Tibial artery (tissue), 4 donors: ENCODE measurements around the gene EXOG.
"Not testable (repeated sequence)": the region's sequence is repeated elsewhere in the genome, so short reads cannot be mapped to it uniquely, and the experiment has no call there.

ENCODE experiments used
- DNase-seq, 2 donors: peaks; one replicate each; pipeline ENCODE4 v3.0.0-alpha.2; 2019
- H3K27ac ChIP-seq, 2 donors: fragments of 200-600 bp; sonication (generic) in 1 of 2; 1 replicate in 1 of 2; 2 replicates in 1 of 2; pipeline ENCODE4 v1.5.1; 2018 to 2019; ENCODE audit warnings: mild to moderate bottlenecking in 1 of 2
- H3K27me3 ChIP-seq, 2 donors: fragments of 200-600 bp; sonication (generic) in 1 of 2; one replicate each; pipeline versions ENCODE4 v1.5.1 to v1.6.0; 2016 to 2019
- H3K36me3 ChIP-seq, 3 donors: fragments of 200-600 bp; sonication (generic) in 2 of 3; one replicate each; pipeline ENCODE4 v1.5.1; 2016 to 2019; ENCODE audit warnings: mild to moderate bottlenecking in 2 of 3
- H3K4me1 ChIP-seq, 4 donors: fragments of 200-600 bp; sonication (generic) in 2 of 4; 1 replicate in 3 of 4; 2 replicates in 1 of 4; pipeline ENCODE4 v1.5.1; 2016 to 2019
- H3K4me3 ChIP-seq, 2 donors: fragments of 200-600 bp; sonication (generic) in 1 of 2; 1 replicate in 1 of 2; 2 replicates in 1 of 2; pipeline ENCODE4 v1.5.1; 2018 to 2019; ENCODE audit warnings: mild to moderate bottlenecking in 2 of 2
- H3K9me3 ChIP-seq, 3 donors: fragments of 200-600 bp; sonication (generic) in 1 of 3; one replicate each; pipeline ENCODE4 v1.5.1; 2016 to 2019
- intact Hi-C: fragments of 100-400 bp; cut with DNase I; formaldehyde crosslinking; loops from one replicate; pipeline ENCODE4 v1.15.0; 2023; ENCODE audit warnings: low total_unique reads
- TF ChIP-seq, protein P1 (sequence below), 2 experiments: fragments of 200-600 bp in 1 of 2; fragments of 450-650 bp in 1 of 2; IDR thresholded peaks; one replicate each; pipeline ENCODE4 v1.5.1; 2017 to 2019; ENCODE audit warnings: antibody characterized with exemption in 2 of 2, mild to moderate bottlenecking in 1 of 2, moderate library complexity in 1 of 2

Gene EXOG

DNA sequence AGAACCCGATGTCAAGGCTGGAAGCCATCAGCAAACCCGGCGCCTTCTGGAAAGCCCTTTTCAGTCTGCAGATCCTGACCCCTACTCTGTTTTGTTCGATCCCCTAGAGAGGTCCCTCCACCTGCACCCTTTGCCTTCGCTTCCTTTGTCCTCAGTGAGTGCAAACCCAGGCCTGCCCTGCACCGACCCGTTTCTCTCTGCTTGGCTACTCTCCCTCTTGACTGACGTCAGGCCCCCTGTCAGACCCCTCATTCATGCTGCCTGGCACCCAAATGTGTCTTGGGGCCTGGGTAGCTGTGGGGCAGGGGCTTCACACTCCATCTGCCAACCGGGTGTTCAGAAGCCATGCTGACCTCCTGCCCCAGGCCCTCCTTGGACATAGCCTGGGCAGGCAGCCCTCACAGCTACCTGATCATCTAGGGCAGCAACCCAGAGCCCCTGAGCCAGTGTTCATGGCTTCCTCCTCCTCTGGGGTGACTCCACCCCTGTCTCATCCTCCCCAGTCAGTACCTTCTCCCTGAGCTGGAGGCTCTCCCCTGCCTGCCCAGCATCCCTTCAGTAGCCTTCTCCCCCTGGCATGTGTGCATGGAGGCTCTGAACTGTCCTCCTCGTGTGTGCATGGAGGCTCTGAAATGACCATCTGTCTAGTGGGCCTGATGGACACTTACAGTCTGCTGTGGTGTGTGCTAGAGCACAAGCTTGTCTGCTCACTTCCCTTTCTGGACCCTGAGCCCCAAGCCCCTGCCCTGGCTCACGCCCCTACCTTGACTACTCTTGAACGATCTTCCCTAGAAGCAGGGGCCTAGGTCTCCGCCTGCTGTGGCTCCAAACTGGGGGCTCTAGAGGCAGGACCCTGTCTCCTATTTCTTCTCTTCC is 69.4 kb downstream of the EXOG start:
- no peak overlapping the region for H3K27ac ChIP-seq
- no peaks in the 10 kb centered on the region for H3K4me1 ChIP-seq
- intact Hi-C loops = no loop called here
- H3K9me3 ChIP-seq = no peaks in the 10 kb centered on the region
- TF ChIP-seq, protein P1, sequence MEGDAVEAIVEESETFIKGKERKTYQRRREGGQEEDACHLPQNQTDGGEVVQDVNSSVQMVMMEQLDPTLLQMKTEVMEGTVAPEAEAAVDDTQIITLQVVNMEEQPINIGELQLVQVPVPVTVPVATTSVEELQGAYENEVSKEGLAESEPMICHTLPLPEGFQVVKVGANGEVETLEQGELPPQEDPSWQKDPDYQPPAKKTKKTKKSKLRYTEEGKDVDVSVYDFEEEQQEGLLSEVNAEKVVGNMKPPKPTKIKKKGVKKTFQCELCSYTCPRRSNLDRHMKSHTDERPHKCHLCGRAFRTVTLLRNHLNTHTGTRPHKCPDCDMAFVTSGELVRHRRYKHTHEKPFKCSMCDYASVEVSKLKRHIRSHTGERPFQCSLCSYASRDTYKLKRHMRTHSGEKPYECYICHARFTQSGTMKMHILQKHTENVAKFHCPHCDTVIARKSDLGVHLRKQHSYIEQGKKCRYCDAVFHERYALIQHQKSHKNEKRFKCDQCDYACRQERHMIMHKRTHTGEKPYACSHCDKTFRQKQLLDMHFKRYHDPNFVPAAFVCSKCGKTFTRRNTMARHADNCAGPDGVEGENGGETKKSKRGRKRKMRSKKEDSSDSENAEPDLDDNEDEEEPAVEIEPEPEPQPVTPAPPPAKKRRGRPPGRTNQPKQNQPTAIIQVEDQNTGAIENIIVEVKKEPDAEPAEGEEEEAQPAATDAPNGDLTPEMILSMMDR (IDR thresholded peaks at IDR 0.05) = no peak
- H3K4me3 ChIP-seq = no peak overlapping the region
- no peaks in the 10 kb centered on the region for H3K36me3 ChIP-seq
- H3K27me3 ChIP-seq = no peaks in the 10 kb centered on the region
- DNase-seq = peak in 1 of 2 donors; percentile 41

GRCh38 chr3:38566215-38566528 is 70.0 kb downstream of the EXOG start:
- H3K4me1 ChIP-seq = no peaks in the 10 kb centered on the region
- no peaks in the 10 kb centered on the region for H3K27me3 ChIP-seq
- intact Hi-C loops = no loop called here
- no peak overlapping the region for H3K4me3 ChIP-seq
- H3K9me3 ChIP-seq = no peaks in the 10 kb centered on the region
- TF ChIP-seq, protein P1 (IDR thresholded peaks at IDR 0.05) = no peak
- peak; percentile 17 to 39 for DNase-seq
- no peaks in the 10 kb centered on the region for H3K36me3 ChIP-seq
- no peak overlapping the region for H3K27ac ChIP-seq

DNA sequence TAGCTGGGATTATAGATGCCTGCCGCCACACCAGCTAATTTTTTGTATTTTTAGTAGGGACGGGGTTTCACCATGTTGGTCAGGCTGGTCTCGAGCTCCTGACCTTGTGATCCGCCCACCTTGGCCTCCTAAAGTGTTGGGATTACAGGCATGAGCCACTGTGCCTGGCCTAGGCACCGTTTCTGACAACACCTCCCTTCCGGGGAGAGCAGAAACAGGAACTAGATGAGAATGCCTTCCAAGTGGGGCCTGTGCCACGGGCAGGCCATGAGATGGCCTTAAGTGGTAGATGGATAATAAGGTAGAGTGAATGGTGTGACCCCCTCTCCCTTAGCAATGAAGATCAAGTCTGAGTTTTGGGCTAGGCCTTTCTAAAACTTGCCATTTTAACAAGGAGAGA is 70.7 kb downstream of the EXOG start:
- intact Hi-C loops, H3K27me3 ChIP-seq, H3K27ac ChIP-seq, H3K36me3 ChIP-seq, H3K4me1 ChIP-seq, H3K9me3 ChIP-seq, H3K4me3 ChIP-seq: not testable (repeated sequence)
- DNase-seq = peak in 1 of 2 donors; percentile 9

- Histone ChIP-seq H3K4me1 (no peaks in the 10 kb centered on the region), H3K27me3 (no peaks in the 10 kb centered on the region), H3K9me3 (peaks cover 0 to 3% (median 2%) of the 10 kb centered on the region in 3 donors), H3K4me3 (no peak overlapping the region), H3K27ac (no peak overlapping the region), H3K36me3 (no peaks in the 10 kb centered on the region)
- TF ChIP-seq, protein P1 (IDR thresholded peaks at IDR 0.05) = no peak
- peak in 1 of 2 donors; percentile 5 for DNase-seq
- intact Hi-C loops = no loop called here
Observed at GRCh38 chr3:38567498-38567897, 71.4 kb downstream of the EXOG start.

- DNase-seq = no peak
- Histone ChIP-seq H3K9me3 (peaks cover 0 to 14% (median 4%) of the 10 kb centered on the region in 3 donors), H3K27ac (no peak overlapping the region), H3K4me3 (no peak overlapping the region), H3K4me1 (no peaks in the 10 kb centered on the region), H3K27me3 (no peaks in the 10 kb centered on the region), H3K36me3 (no peaks in the 10 kb centered on the region)
- TF ChIP-seq, protein P1 (IDR thresholded peaks at IDR 0.05) = no peak
- intact Hi-C loops = no loop called here
Observed at GRCh38 chr3:38573111-38573510, 77.0 kb downstream of the EXOG start.

- Histone ChIP-seq H3K4me3 (no peak overlapping the region), H3K4me1 (no peaks in the 10 kb centered on the region), H3K36me3 (no peaks in the 10 kb centered on the region), H3K27ac (no peak overlapping the region), H3K9me3 (peaks cover 0 to 14% (median 4%) of the 10 kb centered on the region in 3 donors), H3K27me3 (no peaks in the 10 kb centered on the region)
- TF ChIP-seq, protein P1 (IDR thresholded peaks at IDR 0.05) = no peak
- intact Hi-C loops = no loop called here
- DNase-seq = peak; percentile 4 to 9
Observed at GRCh38 chr3:38573556-38573955, 77.4 kb downstream of the EXOG start.
